Smooth muscle cell (in vitro differentiated cells): ENCODE data around the gene TREML2. TPM values are rescaled to one million over a fixed set of nuclear protein-coding genes. Genes with fewer than 3 reads are reported as not detected.

Experiments used
- DNase-seq: peaks from one replicate; lab custom pipeline; 2025; ENCODE audit not compliant: unreplicated experiment; lab: John Stamatoyannopoulos, UW
- H2AFZ ChIP-seq: fragments of 200-600 bp; sonication (generic); 2 replicates; pipeline ENCODE4 v1.6.0; 2016; ENCODE audit warnings: antibody characterized with exemption, low read depth, mild to moderate bottlenecking
- H3F3A ChIP-seq: fragments of 200-600 bp; sonication (generic); 2 replicates; pipeline ENCODE4 v1.6.0; 2017; ENCODE audit warnings: antibody characterized with exemption, low read depth
- H3K27ac ChIP-seq: fragments of 200-600 bp; sonication (generic); 2 replicates; pipeline ENCODE4 v1.5.1; 2016; ENCODE audit warnings: low read depth, mild to moderate bottlenecking
- H3K27me3 ChIP-seq: fragments of 200-600 bp; sonication (generic); 2 replicates; pipeline ENCODE4 v1.6.1; 2016; ENCODE audit warnings: low read depth, mild to moderate bottlenecking
- H3K36me3 ChIP-seq: fragments of 200-600 bp; sonication (generic); 2 replicates; pipeline ENCODE4 v1.5.1; 2016; ENCODE audit warnings: low read depth
- H3K4me1 ChIP-seq: fragments of 200-600 bp; sonication (generic); 2 replicates; pipeline ENCODE4 v1.5.1; 2016; ENCODE audit warnings: low read depth
- H3K4me2 ChIP-seq: fragments of 200-600 bp; sonication (generic); 2 replicates; pipeline ENCODE4 v1.6.0; 2016; ENCODE audit warnings: mild to moderate bottlenecking
- H3K4me3 ChIP-seq: fragments of 200-600 bp; sonication (generic); 2 replicates; pipeline ENCODE4 v1.5.1; 2016; ENCODE audit warnings: mild to moderate bottlenecking
- H3K79me2 ChIP-seq: fragments of 200-600 bp; sonication (generic); 2 replicates; pipeline ENCODE4 v1.6.0; 2016; ENCODE audit warnings: low read depth, mild to moderate bottlenecking
- H3K9ac ChIP-seq: fragments of 200-600 bp; sonication (generic); 2 replicates; pipeline ENCODE4 v1.6.0; 2016; ENCODE audit warnings: low read depth
- H3K9me3 ChIP-seq: fragments of 200-600 bp; sonication (generic); replicated peaks from 2 replicates; pipeline ENCODE4 v1.5.1; 2016; ENCODE audit warnings: low read depth
- H4K20me1 ChIP-seq: fragments of 200-600 bp; sonication (generic); 2 replicates; pipeline ENCODE4 v1.6.0; 2016; ENCODE audit warnings: low read depth
- CTCF ChIP-seq: fragments of 200-600 bp; sonication (generic); IDR thresholded peaks from 2 replicates; pipeline ENCODE4 v1.5.1; 2017; ENCODE audit warnings: borderline replicate concordance, mild to moderate bottlenecking, antibody characterized with exemption; ENCODE audit not compliant: insufficient read depth, poor library complexity, severe bottlenecking
- WGBS: methylation state at CpG from one replicate; pipeline ENCODE4 v1.1.7; 2016; ENCODE audit warnings: low lambda C conversion rate; 5-methylcytosine and 5-hydroxymethylcytosine counted together
- polyA plus RNA-seq: library from polyadenylated mRNA; unstranded; fragments of >200 nt; fragmentation: Nextera tagmentation; extraction: Ambion mirVana; gene quantifications from 2 replicates; pipeline ENCODE4 v1.2.1, GENCODE V29; 2016
- total RNA-seq: library from RNA; depleted of rRNA; stranded (reverse); fragments of >200 nt; gene quantifications from 2 replicates; pipeline ENCODE4 v1.2.3, GENCODE V29; 2014

TREML2 gene
- total and polyA plus RNA-seq, 2 experiments from 2014 or later: not detected

DNA sequence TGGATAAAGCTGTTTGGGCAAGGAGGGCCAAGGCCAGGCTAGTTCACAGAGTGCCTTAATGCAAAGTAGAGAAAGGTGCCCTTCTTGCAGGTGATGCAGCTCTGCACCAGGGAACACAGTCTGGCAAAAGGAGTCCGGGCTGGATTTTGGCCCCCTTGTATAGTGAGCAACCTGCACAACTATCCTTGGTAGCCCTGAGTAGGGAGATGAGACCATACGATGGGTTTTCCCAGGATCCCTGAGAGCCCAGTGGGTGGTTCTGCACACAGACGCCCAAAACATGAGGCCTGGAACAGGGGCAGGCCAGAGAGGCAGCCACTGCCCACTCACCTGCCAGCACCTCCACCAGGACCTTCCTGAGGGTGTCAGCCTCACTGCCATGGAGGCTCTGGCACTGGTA, 40.0 kb downstream of the TREML2 start:
- WGBS: 87% methylated on average over 3 of the region's 3 CpGs
- Histone ChIP-seq H3K4me2 (no peak overlapping the region), H3K4me1 (no peaks in the 10 kb centered on the region), H4K20me1 (no peaks in the 10 kb centered on the region), H3F3A (no peaks in the 10 kb centered on the region), H2AFZ (no peak overlapping the region), H3K27me3 (no peaks in the 10 kb centered on the region), H3K27ac (no peak overlapping the region), H3K79me2 (no peaks in the 10 kb centered on the region), H3K9ac (no peak overlapping the region), H3K36me3 (no peaks in the 10 kb centered on the region), H3K4me3 (no peak overlapping the region), H3K9me3 (no peaks in the 10 kb centered on the region)
- TF ChIP-seq CTCF: no peak
- no peak for DNase-seq

- Histone ChIP-seq H3K27ac (no peak overlapping the region), H3K36me3 (no peaks in the 10 kb centered on the region), H3K4me3 (no peak overlapping the region), H3K9ac (no peak overlapping the region), H3K79me2 (no peaks in the 10 kb centered on the region), H3K9me3 (no peaks in the 10 kb centered on the region), H3K27me3 (no peaks in the 10 kb centered on the region), H2AFZ (no peak overlapping the region), H3K4me1 (no peaks in the 10 kb centered on the region), H3F3A (no peaks in the 10 kb centered on the region), H4K20me1 (no peaks in the 10 kb centered on the region), H3K4me2 (no peak overlapping the region)
- TF ChIP-seq CTCF: no peak
- no peak for DNase-seq
- WGBS: 78% methylated on average over 12 of the region's 12 CpGs
Observed at GRCh38 chr6:41159415-41160082, 41.4 kb downstream of the TREML2 start.

GRCh38 chr6:41157323-41157722, 43.6 kb downstream of the TREML2 start:
- no peaks in the 10 kb centered on the region for H3F3A ChIP-seq
- H4K20me1 ChIP-seq: no peaks in the 10 kb centered on the region
- WGBS: 90% methylated on average over 5 of the region's 5 CpGs
- H3K27ac ChIP-seq: no peak overlapping the region
- no peaks in the 10 kb centered on the region for H3K9me3 ChIP-seq
- no peaks in the 10 kb centered on the region for H3K36me3 ChIP-seq
- no peak overlapping the region for H3K9ac ChIP-seq
- H3K4me2 ChIP-seq: no peak overlapping the region
- H3K27me3 ChIP-seq: no peaks in the 10 kb centered on the region
- no peak for TF ChIP-seq CTCF
- DNase-seq: no peak
- H3K4me1 ChIP-seq: no peaks in the 10 kb centered on the region
- no peak overlapping the region for H3K4me3 ChIP-seq
- H2AFZ ChIP-seq: no peak overlapping the region
- no peaks in the 10 kb centered on the region for H3K79me2 ChIP-seq

GRCh38 chr6:41156771-41157170, 44.2 kb downstream of the TREML2 start:
- 96% methylated on average over 6 of the region's 6 CpGs for WGBS
- TF ChIP-seq CTCF: no peak
- Histone ChIP-seq H3F3A (no peaks in the 10 kb centered on the region), H3K4me3 (no peak overlapping the region), H3K4me2 (no peak overlapping the region), H3K9me3 (no peaks in the 10 kb centered on the region), H3K27me3 (no peaks in the 10 kb centered on the region), H4K20me1 (no peaks in the 10 kb centered on the region), H3K27ac (no peak overlapping the region), H3K4me1 (no peaks in the 10 kb centered on the region), H3K36me3 (no peaks in the 10 kb centered on the region), H3K9ac (no peak overlapping the region), H2AFZ (no peak overlapping the region), H3K79me2 (no peaks in the 10 kb centered on the region)
- no peak for DNase-seq
